Right lobe of liver (tissue), 6 donors: ENCODE measurements around the gene GADD45G. TPM values are rescaled to one million over a fixed set of nuclear protein-coding genes. Genes with fewer than 3 reads are reported as not detected.

Experiments used
- ATAC-seq, 4 donors: fragments of 200-7000 bp; cut with Tn5 transposase; one replicate each; pipeline ENCODE4 v1.9.1; 2020; ENCODE audit warnings: mild to moderate bottlenecking in 4 of 4, moderate library complexity in 4 of 4
- DNase-seq, 3 donors: peaks; one replicate each; pipeline ENCODE4 v3.0.0-alpha.2; 2020
- H3K27ac ChIP-seq, 3 donors: fragments of 200-600 bp; one replicate each; pipeline ENCODE4 v1.8.0; 2022
- H3K27me3 ChIP-seq, 2 donors: fragments of 200-600 bp; one replicate each; pipeline ENCODE4 v1.8.0; 2022
- H3K36me3 ChIP-seq, 4 donors: fragments of 200-600 bp; sonication (generic) in 1 of 4; one replicate each; pipeline versions ENCODE4 v1.5.1 to v1.8.0; 2017 to 2022; ENCODE audit warnings: control low read depth in 1 of 4
- H3K4me1 ChIP-seq, 4 donors: fragments of 200-600 bp; sonication (generic) in 1 of 4; one replicate each; pipeline versions ENCODE4 v1.5.1 to v1.8.0; 2017 to 2022; ENCODE audit warnings: control low read depth in 1 of 4
- H3K4me3 ChIP-seq, 3 donors: fragments of 200-600 bp; one replicate each; pipeline ENCODE4 v1.8.0; 2022
- H3K9me3 ChIP-seq, 4 donors: fragments of 200-600 bp; sonication (generic) in 1 of 4; one replicate each; pipeline versions ENCODE4 v1.5.1 to v1.8.0; 2017 to 2022; ENCODE audit warnings: control low read depth in 1 of 4
- POLR2A ChIP-seq: fragments of 450-650 bp; IDR thresholded peaks from one replicate; pipeline ENCODE4 v1.6.1; 2017; ENCODE audit warnings: antibody characterized with exemption, mild to moderate bottlenecking
- WGBS: methylation state at CpG from one replicate; pipeline ENCODE4 v1.1.6; 2018; ENCODE audit warnings: low coverage, low lambda C conversion rate; ENCODE audit not compliant: insufficient coverage; ENCODE audit errors: missing lambda C conversion rate; 5-methylcytosine and 5-hydroxymethylcytosine counted together
- intact Hi-C, 2 donors: fragments of 100-400 bp; cut with DNase I; formaldehyde crosslinking; loops; one replicate each; pipeline versions ENCODE4 v1.11.2 to v1.14.1; 2022
- total RNA-seq, 6 experiments: library from RNA; depleted of rRNA in 2 of 6; stranded (reverse); fragments of >200 nt in 2 of 6; fragmentation: NEBNext Ultra II Directional in 3 of 6; extraction: Animal tissue kit (Norgen Biotek cat#: 25700) in 3 of 6; gene quantifications; one replicate each; pipeline versions ENCODE4 v1.1.0 to v1.2.4, GENCODE V29; 2016 to 2023
- TF ChIP-seq, protein P1 (sequence below), 4 donors: fragments of 200-600 bp in 3 of 4; fragments of 450-650 bp in 1 of 4; IDR thresholded peaks; one replicate each; pipeline versions ENCODE4 v1.5.1 to v1.8.0; 2016 to 2022; ENCODE audit warnings: antibody characterized with exemption in 4 of 4, mild to moderate bottlenecking in 2 of 4
- donor health status: DM: no; HTN: yes; CAD: no.
- donor health status: DM: no; HTN: no; CAD: no.
- donor health status: DM: no; HTN: no; CAD: no.
- donor health status: DM: no; HTN: yes; CAD: no.
- donor health status: DM: no; HTN: yes; CAD: no.

GADD45G gene
- total RNA-seq, 6 experiments from 2014 or later = 11.4 to 130 (median 30.9) TPM

DNA sequence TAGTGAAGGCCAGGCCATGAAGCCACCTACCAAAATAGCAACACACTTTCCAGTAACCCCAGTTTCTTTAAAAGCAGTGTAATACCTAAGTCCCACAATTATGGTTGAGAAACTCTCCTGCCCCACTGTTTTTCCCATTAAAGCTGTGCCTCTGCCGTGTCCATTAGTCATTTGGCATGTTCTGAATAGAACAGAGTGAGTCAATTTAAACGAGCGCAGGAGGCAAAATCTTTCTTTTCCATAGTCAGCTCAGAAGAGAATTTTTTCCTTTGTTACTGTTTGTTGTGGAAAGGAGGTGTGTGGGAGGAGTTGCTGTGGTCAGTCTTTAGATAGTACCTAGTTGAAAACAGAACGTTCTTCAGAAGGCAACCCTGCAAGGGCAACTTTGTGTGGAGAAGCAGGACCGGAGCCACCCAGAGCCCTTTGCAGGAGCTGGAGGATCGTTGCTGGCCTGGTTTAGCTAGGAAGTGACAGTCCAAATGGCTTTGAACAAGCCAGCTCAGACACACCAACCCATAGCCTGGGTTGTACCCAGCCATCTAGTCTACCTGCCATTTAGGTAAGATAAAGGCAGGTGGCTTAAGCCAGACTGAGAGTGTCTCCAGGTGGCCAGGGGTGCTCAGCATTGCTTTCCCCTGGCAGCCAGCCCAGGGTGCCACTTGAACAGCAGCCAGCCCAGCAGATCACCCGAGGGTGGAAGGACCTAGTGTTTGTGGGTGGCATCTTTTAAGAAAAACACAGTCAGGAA, 30.4 kb downstream of the GADD45G start:
- Histone ChIP-seq H3K27me3 (no peaks in the 10 kb centered on the region), H3K4me1 (peaks cover 0 to 49% (median 9%) of the 10 kb centered on the region in 4 donors), H3K4me3 (no peak overlapping the region), H3K36me3 (no peaks in the 10 kb centered on the region), H3K9me3 (no peaks in the 10 kb centered on the region), H3K27ac (no peak overlapping the region)
- intact Hi-C loops = no loop called here
- ATAC-seq (peak; percentile 23 to 33 (median 25)), DNase-seq (peak in 1 of 3 donors; percentile 79)
- TF ChIP-seq POLR2A = no peak
- TF ChIP-seq, protein P1, sequence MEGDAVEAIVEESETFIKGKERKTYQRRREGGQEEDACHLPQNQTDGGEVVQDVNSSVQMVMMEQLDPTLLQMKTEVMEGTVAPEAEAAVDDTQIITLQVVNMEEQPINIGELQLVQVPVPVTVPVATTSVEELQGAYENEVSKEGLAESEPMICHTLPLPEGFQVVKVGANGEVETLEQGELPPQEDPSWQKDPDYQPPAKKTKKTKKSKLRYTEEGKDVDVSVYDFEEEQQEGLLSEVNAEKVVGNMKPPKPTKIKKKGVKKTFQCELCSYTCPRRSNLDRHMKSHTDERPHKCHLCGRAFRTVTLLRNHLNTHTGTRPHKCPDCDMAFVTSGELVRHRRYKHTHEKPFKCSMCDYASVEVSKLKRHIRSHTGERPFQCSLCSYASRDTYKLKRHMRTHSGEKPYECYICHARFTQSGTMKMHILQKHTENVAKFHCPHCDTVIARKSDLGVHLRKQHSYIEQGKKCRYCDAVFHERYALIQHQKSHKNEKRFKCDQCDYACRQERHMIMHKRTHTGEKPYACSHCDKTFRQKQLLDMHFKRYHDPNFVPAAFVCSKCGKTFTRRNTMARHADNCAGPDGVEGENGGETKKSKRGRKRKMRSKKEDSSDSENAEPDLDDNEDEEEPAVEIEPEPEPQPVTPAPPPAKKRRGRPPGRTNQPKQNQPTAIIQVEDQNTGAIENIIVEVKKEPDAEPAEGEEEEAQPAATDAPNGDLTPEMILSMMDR (IDR thresholded peaks at IDR 0.05) = no peak
- WGBS = 73% methylated on average over 6 of the region's 7 CpGs

DNA sequence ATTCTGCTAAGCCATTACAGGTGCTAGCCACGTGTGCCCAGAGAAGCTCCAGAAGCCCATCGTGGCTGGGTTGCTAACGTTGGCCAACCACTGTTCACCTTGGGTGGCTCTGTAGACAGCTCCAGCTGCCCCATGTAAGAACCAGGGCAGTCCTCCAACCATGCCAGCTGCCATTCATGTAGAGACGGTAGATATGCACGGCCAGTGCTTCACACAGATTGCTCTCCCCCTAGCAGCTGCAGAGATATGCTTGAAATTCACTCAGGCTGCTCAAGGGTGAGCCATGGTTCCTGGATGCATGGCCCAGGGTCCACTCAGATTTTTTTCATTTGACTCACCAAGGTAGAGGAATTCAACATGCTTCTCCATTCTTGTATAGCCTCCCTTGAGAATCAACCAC, 31.0 kb downstream of the GADD45G start:
- peaks cover 0 to 46% (median 9%) of the 10 kb centered on the region in 4 donors for H3K4me1 ChIP-seq
- WGBS = 83% methylated on average over 1 of the region's 5 CpGs

DNA sequence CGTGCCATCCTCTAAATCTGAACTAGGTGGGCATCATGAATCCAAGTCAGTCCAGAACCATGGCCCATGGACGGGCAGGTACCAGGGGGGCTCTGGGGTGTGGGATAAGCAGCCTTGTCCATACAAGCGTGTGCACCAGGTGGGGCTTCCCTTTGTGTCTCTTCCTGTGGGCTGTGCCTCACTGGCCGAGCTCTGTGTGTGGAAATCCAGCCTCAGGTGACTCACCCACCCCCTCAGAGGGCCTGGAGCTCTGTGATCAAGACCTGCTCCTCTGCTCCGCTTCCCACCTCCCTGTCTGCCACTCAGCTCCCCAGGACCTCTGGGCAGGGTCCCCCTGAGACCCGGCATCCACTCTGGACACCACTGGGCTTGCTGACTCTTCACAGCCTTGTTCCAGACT, 33.0 kb downstream of the GADD45G start:
- Histone ChIP-seq H3K27me3 (no peaks in the 10 kb centered on the region), H3K27ac (no peak overlapping the region)

More for the DNA sequence above, 31.0 kb downstream of the GADD45G start:
- H3K9me3 ChIP-seq = no peaks in the 10 kb centered on the region
- no peaks in the 10 kb centered on the region for H3K27me3 ChIP-seq
- no peak for ATAC-seq
- H3K4me3 ChIP-seq = no peak overlapping the region
- TF ChIP-seq, protein P1 (IDR thresholded peaks at IDR 0.05) = no peak
- TF ChIP-seq POLR2A = no peak
- intact Hi-C loops = no loop called here
- H3K27ac ChIP-seq = no peak overlapping the region
- no peaks in the 10 kb centered on the region for H3K36me3 ChIP-seq
- DNase-seq = no peak

DNA sequence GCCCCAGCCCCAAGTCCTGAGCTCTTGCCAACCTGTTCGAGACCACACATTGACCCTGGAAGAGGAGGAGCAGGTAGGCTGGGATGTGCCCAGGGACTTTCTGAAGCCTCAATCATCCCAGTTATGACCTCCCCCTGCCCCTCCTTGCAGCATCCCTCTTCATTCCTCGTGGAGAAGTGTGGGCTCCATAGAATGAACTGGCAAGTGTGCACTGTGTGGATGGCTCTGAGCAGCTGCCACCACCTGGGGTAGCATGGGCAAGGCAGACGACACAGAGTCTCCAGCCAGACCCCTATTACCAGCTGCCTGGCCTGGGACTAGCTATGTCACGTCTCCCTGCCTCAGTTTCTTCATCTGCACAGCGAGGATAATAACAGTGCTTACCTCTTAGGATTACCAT, 33.5 kb downstream of the GADD45G start:
- H3K36me3 ChIP-seq = no peaks in the 10 kb centered on the region
- H3K4me3 ChIP-seq = no peak overlapping the region
- H3K27me3 ChIP-seq = no peaks in the 10 kb centered on the region
- intact Hi-C loops = no loop called here
- H3K4me1 ChIP-seq = peaks cover 0 to 21% (median 0%) of the 10 kb centered on the region in 4 donors
- no peak for DNase-seq
- no peaks in the 10 kb centered on the region for H3K9me3 ChIP-seq
- TF ChIP-seq, protein P1 (IDR thresholded peaks at IDR 0.05) = no peak
- TF ChIP-seq POLR2A = no peak
- ATAC-seq = no peak
- no peak overlapping the region for H3K27ac ChIP-seq
- 87% methylated on average over 3 of the region's 5 CpGs for WGBS

More for the DNA sequence above, 33.0 kb downstream of the GADD45G start:
- intact Hi-C loops = no loop called here
- WGBS = no CpG with 5 or more reads among the region's 6 CpGs
- ATAC-seq (no peak), DNase-seq (no peak)
- no peak overlapping the region for H3K4me3 ChIP-seq
- no peaks in the 10 kb centered on the region for H3K36me3 ChIP-seq
- H3K4me1 ChIP-seq = peaks cover 0 to 27% (median 2%) of the 10 kb centered on the region in 4 donors
- TF ChIP-seq POLR2A = no peak
- TF ChIP-seq, protein P1 (IDR thresholded peaks at IDR 0.05) = no peak
- H3K9me3 ChIP-seq = no peaks in the 10 kb centered on the region
